ENCODE measurements around the gene ABCB9. TPM values are rescaled to one million over a fixed set of nuclear protein-coding genes. Genes with fewer than 3 reads are reported as not detected.
A peak's percentile ranks its signal among the peaks of the same experiment; 100 is the strongest.

The ABCB9 gene
- total and polyA plus RNA-seq, 2 experiments from 2014 or later: 3.9 to 5.5 TPM

- H3K9me2 ChIP-seq (replicated peaks; ENCODE audit: insufficient read depth): no peaks in the 10 kb centered on the region
- no peak overlapping the region for H2AFZ ChIP-seq
- peaks cover 70% of the 10 kb centered on the region for H3K79me2 ChIP-seq
- H3K9me3 ChIP-seq (ENCODE audit: low read depth): no peaks in the 10 kb centered on the region
- no peak overlapping the region for H3K4me3 ChIP-seq
- no peak overlapping the region for H3K4me2 ChIP-seq
- H3K27ac ChIP-seq: no peak overlapping the region
- no peaks in the 10 kb centered on the region for H4K20me1 ChIP-seq (ENCODE audit: insufficient read depth, poor library complexity, severe bottlenecking)
- H3K4me1 ChIP-seq (ENCODE audit: insufficient read depth): peaks cover 33% of the 10 kb centered on the region
- DNase-seq (ENCODE audit: low spot score): no peak
- TF ChIP-seq CTCF (IDR thresholded peaks at IDR 0.05; ENCODE audit: poor library complexity) (no peak), EZH2 (IDR thresholded peaks at IDR 0.05; ENCODE audit: borderline replicate concordance) (no peak), EZH2phosphoT487 (IDR thresholded peaks at IDR 0.05; ENCODE audit: low read depth, severe bottlenecking, unreplicated experiment) (no peak)
- no peaks in the 10 kb centered on the region for H3K36me3 ChIP-seq (replicated peaks; ENCODE audit: insufficient read depth, low read depth)
- no peaks in the 10 kb centered on the region for H3K27me3 ChIP-seq
- 95% methylated on average over 9 of the region's 9 CpGs for WGBS (ENCODE audit: low lambda C conversion rate, missing lambda C conversion rate)
Measured at GRCh38 chr12:122977655-122978392, 11.6 kb upstream of the ABCB9 start.

GRCh38 chr12:122977153-122977552 lies 10.9 kb upstream of the ABCB9 start:
- Histone ChIP-seq H3K79me2 (peaks cover 65% of the 10 kb centered on the region), H3K9me2 (replicated peaks; ENCODE audit: insufficient read depth) (no peaks in the 10 kb centered on the region), H4K20me1 (ENCODE audit: insufficient read depth, poor library complexity, severe bottlenecking) (no peaks in the 10 kb centered on the region), H2AFZ (no peak overlapping the region), H3K4me3 (no peak overlapping the region), H3K27me3 (no peaks in the 10 kb centered on the region), H3K36me3 (replicated peaks; ENCODE audit: insufficient read depth, low read depth) (no peaks in the 10 kb centered on the region), H3K27ac (no peak overlapping the region), H3K9me3 (ENCODE audit: low read depth) (no peaks in the 10 kb centered on the region), H3K4me1 (ENCODE audit: insufficient read depth) (peaks cover 31% of the 10 kb centered on the region), H3K4me2 (no peak overlapping the region)
- no peak for TF ChIP-seq EZH2 (IDR thresholded peaks at IDR 0.05; ENCODE audit: borderline replicate concordance)
- TF ChIP-seq CTCF (IDR thresholded peaks at IDR 0.05; ENCODE audit: poor library complexity): no peak
- no peak for TF ChIP-seq EZH2phosphoT487 (IDR thresholded peaks at IDR 0.05; ENCODE audit: low read depth, severe bottlenecking, unreplicated experiment)
- 96% methylated on average over 6 of the region's 6 CpGs for WGBS (ENCODE audit: low lambda C conversion rate, missing lambda C conversion rate)
- DNase-seq (ENCODE audit: low spot score): no peak

GRCh38 chr12:122976648-122976975 lies 10.3 kb upstream of the ABCB9 start:
- Histone ChIP-seq H3K36me3 (replicated peaks; ENCODE audit: insufficient read depth, low read depth) (no peaks in the 10 kb centered on the region), H4K20me1 (ENCODE audit: insufficient read depth, poor library complexity, severe bottlenecking) (no peaks in the 10 kb centered on the region), H2AFZ (no peak overlapping the region), H3K27ac (no peak overlapping the region), H3K4me2 (peak overlapping the region; percentile 87), H3K27me3 (no peaks in the 10 kb centered on the region), H3K9me2 (replicated peaks; ENCODE audit: insufficient read depth) (no peaks in the 10 kb centered on the region), H3K9me3 (ENCODE audit: low read depth) (no peaks in the 10 kb centered on the region), H3K79me2 (peaks cover 60% of the 10 kb centered on the region), H3K4me1 (ENCODE audit: insufficient read depth) (peaks cover 25% of the 10 kb centered on the region), H3K4me3 (no peak overlapping the region)
- WGBS (ENCODE audit: low lambda C conversion rate, missing lambda C conversion rate): 94% methylated on average over 15 of the region's 15 CpGs
- no peak for TF ChIP-seq EZH2phosphoT487 (IDR thresholded peaks at IDR 0.05; ENCODE audit: low read depth, severe bottlenecking, unreplicated experiment)
- no peak for TF ChIP-seq CTCF (IDR thresholded peaks at IDR 0.05; ENCODE audit: poor library complexity)
- TF ChIP-seq EZH2 (IDR thresholded peaks at IDR 0.05; ENCODE audit: borderline replicate concordance): no peak
- no peak for DNase-seq (ENCODE audit: low spot score)
